GM19468 (cell line): Measurements from ENCODE around the gene FER1L5.
"Not testable (repeated sequence)": the region's sequence is repeated elsewhere in the genome, so short reads cannot be mapped to it uniquely, and the experiment has no call there.

ENCODE experiments used
- ATAC-seq: cut with Tn5 transposase; IDR thresholded peaks from one replicate; pipeline ENCODE4 v1.9.1; 2021; ENCODE audit warnings: mild to moderate bottlenecking, moderate library complexity, moderate number of reproducible peaks; ENCODE audit not compliant: unreplicated experiment; ENCODE audit errors: extremely low read depth

FER1L5 gene

DNA sequence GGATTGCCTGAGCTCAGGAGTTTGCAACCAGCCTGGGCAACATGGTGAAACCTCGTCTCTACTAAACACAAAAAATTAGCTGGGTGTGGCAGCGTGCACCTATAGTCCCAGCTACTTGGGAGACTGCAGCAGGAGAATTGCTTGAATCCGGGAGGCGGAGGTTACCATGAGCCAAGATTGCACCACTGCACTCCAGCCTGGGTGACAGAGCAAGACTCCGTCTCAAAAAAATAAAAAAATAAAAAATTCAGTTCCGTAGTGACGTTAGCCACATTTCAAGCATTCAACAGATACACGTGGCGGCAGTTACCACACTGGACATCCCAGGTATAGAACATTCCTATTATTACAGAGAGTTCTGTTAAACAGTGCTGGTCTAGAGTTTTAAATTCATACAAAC lies 8.9 kb upstream of the FER1L5 start:
- ATAC-seq: no peak

DNA sequence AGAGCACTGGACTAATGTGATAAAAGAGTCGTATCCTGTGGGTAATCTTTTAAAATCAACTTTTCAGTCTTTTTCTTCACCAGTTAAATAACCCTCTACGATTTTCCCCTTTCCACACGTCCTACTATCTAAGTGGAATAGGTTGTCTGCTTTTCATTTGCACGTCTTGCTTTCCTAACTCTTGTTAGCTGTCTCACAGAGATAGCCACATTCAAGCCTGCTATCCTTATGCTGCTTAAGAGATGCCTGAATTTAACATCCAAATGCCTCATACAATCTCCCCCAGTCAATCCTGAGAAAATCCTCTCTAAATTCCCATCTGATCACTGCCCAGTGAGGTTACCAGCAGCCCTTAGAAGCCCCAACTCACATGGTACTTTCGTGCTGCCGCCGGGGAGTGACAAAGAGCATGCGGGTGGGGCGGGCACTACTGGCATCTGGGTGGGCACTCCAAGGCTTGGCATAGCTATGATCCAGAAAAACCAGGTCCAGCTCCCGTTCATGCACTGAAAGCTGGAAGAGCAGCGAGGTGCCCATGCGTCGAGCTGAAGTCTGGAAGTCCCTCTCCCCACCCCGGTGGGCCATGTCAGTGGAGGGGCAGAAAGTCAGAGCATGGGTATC lies 5.9 kb upstream of the FER1L5 start:
- no peak for ATAC-seq

DNA sequence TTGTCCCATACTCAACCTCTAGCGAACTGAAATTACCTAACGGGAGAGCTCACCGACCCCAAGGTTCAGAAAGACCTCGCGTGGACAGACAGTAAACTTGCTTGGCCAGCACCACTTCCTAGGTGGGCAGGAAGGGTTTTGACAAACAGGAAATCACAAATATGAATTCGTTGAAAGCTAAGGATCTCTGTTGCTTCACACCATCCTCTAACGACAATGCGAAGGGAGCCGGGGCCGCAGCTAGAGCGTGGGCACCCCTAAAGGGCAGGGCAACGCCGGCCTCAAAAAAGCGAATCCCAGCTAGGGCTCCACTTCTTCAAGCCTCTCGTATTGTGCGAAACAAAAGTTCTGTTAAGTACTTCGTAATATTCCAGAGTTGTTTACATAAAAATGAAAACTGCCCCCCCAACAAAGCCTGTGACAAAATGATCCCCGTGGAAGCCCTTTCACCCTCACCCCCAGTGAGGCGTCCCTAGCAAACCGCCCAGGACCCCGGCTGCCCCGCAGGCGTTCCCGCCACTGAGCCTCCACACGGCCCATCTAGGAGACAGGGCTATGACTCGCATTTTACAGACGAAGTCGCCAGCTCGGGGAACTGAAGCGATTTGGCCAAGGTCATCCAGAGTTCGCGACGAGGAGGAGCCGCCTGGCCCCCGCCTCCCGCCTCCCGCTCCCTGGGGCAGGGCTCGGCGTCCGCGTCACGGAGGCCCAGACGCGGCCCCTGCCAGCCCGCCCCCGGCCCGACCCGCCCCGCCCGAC lies 5.0 kb upstream of the FER1L5 start:
- ATAC-seq: peak; percentile 14

DNA sequence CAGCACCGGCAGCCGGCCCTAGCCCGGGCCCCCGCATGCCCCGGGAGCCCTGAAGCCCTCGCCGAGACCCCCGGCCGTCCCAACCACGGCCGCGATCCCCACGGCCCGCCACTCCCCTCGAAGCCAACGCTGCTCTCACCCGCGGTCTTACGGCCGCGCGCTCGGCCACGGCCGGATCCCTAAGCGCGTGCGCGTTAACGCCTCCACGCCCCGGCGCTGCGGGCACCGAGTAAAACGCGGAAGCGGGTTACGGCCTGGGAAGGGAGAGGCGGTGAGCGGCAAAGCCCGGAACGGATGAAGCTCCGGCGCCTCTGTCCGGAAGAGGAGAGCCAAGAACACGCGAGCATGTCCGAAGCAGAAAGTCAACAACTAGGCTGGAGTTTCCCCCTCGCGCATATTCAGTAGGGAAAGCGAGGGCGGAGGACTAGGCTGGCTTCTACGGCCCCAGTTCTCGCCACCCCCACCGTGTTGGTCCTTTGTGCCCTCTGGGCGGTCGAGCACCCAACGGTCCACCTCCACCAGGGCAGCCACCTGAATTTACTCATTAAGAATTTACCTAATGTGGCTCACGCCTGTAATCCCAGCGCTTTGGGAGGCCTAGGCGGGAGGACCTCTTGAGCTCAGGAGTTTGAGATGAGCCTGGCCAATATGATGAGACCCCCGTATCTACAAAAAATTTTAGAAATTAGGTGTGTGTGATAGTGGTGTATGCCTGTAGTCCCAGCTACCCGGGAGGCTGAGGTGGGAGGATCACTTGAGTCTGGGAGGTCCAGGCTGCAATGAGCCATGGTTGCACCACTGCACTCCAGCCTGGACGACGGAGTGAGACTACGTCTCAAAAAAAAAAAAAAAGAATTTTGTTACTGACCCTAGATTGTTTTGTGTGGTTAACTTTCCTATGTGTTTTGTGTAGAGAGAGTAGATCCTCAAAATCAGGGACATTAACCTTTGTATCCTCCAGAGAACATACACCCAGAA lies 4.1 kb upstream of the FER1L5 start, which contains the start of gene KANSL3:
Gene KANSL3, minus strand, starts transcription at position 169 of the 978 bp plus-strand sequence. CDS start 1,177 bp downstream, outside the sequence.
- ATAC-seq: peak; percentile 89

DNA sequence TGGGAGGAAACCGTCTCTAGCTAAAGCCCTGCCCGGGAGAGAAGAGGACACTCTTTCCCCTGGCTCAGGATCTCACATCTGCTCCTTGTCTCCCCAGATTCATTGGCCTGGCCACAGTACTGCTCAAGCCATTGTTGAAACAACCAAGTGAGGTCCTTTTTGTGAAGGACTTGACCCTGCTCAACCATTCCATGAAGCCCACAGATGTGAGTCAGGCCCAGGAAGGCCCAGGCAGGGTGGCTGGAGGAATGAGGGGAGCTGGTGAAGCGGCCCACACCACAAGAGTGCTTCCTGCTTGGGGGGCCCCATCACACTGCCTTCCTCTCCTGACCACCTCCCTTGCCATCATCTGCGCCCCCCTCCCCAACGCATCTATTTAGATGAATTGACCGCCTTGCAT lies 5.1 kb downstream of the FER1L5 start:
- no peak for ATAC-seq

DNA sequence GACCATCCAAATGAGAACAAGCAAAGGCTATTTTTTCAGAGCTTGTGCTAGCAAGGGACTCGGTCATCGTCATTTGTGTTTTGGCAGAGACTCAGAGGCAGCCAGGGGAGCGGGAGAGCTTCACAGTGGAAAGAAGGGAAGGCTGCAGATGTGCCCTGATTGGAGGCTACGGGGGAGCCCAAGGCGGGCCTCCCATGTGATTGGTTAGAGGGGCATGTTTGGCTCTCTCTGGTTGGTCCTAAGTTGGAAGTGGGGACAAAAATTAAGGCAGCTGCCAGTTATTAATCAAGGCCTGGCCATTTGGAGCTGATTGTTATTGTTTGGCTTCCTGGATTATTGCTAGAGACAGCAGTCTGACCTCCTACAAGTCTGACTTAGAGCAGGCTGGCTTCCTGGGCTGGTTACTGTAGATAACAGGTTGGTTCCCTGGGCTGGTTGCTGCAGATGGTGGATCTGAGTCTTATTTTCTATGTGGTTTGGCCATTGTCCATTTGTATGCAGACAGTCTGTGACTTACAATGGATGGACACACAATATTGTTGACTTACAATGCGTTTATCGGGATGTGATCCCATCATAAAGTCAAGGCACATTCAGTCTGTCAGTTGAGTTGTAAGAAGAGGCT lies 5.9 kb downstream of the FER1L5 start:
- ATAC-seq: no peak

DNA sequence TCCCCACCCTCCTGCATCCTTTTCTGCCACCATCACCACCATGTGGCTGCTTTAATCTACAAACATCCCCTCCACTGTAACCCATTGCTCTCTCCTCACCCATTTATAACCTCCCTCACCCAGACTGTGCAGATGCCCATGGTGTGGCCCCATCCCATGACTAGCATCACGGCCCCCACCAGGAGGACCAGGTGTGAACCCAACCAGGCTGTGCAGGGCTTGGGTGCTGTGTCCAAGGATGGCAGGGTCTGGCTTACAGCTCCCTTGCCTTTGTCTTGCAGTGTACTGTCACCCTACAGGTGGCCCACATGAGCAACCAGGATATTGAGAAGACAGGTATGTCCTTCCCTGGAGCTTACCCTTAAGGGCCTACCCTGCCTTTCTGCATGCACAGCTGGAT lies 6.8 kb downstream of the FER1L5 start:
- no peak for ATAC-seq

DNA sequence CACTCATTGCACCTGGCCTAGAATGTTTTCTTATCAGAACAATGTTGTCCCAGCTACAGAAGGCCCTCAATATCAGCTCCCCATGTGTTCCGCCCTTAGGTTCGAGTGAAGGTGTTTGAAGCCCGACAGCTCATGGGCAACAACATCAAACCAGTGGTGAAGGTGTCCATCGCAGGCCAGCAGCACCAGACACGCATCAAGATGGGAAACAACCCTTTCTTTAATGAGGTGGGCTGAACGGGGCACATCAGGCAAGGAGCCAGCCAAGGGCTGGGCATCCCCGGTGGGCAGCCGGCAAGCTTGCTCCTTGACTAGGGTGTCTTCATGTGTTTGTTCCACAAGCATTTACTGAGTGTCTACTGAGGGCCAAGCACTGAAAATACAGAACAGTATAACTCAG lies 9.2 kb downstream of the FER1L5 start:
- no peak for ATAC-seq

DNA sequence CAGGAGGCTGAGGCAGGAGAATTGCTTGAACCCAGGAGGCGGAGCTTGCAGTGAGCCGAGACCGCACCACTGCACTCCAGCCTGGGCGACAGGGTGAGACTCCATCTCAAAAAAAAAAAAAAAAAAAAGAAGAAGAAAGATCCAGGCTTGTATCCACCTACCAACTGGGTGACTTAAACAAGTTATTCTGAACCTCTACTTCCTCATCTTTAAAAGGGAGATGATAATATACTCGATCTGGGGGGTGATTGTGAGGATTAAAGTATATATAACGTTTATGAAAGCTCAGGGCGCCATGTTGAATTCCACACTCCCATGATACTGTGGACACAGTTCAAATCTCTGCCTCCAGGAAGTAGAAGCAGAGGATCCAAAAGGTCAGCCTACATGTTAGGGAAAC lies 12.2 kb downstream of the FER1L5 start:
- not testable (repeated sequence) for ATAC-seq

DNA sequence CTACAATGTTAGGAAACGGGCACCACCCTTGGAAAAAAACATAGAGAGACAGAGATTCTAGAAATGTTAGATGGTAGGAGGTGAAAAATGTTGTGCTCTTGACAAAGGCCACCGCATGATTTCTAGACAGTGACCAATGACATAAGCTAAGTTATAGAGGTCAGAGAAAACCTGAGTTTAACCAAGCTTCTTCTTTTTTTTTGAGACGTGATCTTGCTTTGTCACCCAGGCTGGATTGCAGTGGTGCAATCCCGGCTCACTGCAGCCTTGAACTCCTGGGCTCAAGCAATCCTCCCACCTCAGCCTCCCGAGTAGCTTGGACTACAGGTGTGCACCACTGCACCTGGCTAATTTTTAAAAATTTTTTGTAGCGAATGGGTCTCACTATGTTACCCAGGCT lies 13.0 kb downstream of the FER1L5 start:
- no peak for ATAC-seq

DNA sequence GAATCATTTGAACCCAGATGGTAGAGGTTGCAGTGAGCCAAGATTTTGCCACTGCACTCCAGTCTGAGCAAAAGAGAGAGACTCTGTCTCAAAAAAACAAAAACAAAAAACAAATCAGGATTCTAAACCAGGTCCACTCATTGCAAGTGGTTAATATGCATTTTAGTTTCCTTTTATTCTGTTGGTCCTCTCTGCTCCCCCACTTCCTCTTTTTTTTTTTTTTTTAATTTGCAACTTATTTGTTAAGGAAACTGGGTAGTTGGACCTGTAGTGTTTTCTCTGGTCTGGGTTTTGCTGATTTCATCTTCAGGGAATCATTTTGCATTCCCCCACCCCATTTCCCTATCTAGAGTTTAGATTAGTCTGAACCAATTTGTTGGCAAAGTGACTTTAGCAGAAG lies 14.0 kb downstream of the FER1L5 start:
- ATAC-seq: no peak

DNA sequence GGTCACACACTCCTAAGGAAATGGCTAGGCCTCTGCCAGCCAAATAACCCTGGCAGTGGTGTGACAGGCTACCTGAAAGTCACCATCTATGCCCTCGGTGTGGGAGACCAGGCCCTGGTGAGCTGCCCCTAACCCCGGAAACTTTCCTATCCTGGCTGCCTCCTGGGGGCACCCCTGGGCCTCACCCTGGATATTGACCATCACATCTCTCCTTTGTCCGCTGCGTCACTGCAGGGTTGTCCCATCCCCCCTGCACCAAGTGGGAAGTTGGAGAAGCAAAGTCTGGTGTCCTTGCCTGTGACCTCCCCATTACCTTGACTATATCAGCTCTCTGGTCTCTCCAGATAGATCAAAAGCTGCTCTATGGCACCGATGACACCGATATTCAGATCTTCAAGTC lies 18.8 kb downstream of the FER1L5 start:
- ATAC-seq: no peak

DNA sequence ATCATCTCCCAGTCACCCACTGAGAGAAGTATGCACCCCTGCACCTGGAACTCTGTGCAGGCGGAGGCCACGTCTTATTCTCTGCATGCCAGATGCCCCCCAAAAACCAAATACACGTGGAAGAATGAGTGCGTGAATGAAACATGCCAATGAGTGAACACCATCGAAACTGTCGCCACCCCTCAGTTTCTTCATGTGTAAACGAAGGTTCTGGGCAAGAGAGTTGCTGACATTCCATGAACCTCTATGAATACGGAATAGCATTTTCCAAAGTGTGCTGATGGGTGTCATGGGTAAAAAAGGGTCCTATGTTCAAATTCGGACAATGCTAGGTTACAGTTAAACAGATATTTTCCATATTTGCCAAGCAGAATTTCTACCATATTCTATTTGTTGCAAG lies 19.8 kb downstream of the FER1L5 start:
- no peak for ATAC-seq

DNA sequence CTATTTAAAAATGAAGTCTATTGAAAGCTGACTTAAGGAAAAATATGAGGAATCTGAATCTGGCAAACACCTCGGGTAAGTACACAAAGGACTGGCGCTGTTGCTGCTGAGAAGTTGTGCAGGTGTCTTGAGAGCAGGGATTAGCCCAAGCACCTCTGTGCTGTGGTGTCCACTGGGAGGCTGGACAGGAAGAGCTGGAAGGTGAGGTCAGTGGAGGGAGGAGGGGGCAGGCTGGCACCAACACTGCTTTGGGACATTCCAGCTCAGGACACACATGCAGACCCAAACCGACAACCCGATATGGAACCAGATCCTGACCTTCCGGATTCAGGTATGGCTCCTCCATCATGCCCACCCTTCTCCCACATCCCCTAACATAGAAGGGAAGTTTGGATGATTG lies 20.6 kb downstream of the FER1L5 start:
- ATAC-seq: no peak

DNA sequence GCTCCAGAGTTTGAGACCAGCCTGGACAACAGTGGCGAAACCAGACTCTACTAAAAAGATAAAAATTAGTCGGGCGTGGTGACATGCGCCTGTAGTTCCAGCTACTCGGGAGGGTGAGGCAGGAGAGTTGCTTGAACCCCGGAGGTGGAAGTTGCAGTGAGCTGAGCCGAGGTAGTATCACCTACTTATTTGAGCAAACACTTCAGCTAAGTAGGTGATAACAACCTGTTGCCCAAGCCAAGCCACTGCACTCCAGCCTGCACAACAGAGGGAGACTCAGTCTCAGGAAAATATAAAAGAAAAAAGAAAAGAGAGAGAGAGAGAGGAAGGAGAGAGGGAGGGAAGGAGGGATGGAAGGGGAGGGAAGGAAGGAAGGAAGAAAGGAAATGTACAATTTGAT lies 21.3 kb downstream of the FER1L5 start:
- ATAC-seq: no peak

DNA sequence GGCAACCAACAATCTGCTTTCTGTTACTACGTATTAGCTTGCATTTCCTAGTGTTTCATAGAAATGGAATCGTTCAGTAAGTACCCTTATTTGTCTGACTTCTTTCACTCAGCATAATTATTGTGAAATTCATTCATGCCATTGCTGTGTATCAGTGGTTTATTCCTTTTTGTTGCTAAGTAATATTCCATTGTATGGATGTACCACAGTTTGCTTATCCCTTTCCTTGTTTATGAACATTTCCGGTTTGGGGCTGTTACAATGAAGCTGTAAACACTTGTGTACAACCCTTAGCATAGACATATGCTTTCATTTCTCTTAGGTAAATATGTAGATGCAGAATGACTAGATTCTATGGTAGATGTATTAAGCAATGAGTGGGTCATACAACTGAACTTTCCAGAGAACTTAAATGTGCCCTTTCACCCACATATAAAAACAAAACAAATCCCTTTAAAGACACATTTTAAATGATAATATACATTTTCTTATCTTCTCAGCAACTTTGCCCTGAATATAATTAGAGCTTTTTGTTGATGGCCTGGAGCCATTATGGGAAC lies 21.9 kb downstream of the FER1L5 start:
- no peak for ATAC-seq

DNA sequence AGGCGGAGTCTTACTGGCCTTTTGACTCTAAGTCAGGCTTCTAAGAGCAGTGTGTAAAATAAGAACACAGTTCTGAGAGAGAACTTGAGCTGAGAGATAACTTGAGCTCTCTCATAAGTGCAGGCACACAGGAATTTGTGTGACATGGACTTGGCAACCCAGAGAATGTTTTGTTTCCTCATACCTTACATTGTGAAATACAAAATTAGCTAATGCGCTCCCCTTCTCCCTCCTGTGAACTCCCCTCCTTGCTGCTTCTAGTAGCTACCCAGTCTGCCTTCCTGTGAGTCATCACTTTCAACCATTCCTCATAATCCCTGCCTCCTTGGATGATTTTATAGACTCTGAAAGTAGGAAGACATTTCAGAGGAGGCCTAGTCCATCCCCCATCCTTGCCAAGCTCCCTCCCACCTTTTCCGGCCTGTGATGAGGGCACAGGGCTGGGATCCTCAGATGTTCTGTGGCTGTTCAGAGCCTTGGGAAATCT lies 22.6 kb downstream of the FER1L5 start:
- no peak for ATAC-seq

DNA sequence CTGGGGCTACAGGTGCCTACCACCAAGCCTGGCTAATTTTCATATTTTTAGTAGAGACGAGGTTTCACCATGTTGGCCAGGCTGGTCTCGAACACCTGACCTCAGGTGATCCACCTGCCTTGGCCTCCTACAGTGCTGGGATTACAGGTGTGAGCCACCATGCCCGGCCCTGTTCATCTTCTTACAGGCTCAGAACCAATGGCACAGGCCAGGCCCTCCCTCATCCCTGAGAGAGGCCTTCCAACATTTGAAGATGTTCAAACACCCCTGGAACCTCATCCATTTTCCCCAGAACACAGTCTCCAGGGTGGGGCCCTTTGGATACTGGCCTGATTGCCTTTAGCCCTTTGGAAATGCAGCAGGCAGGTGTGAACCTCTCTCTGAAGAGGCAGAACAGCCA lies 23.2 kb downstream of the FER1L5 start:
- not testable (repeated sequence) for ATAC-seq

DNA sequence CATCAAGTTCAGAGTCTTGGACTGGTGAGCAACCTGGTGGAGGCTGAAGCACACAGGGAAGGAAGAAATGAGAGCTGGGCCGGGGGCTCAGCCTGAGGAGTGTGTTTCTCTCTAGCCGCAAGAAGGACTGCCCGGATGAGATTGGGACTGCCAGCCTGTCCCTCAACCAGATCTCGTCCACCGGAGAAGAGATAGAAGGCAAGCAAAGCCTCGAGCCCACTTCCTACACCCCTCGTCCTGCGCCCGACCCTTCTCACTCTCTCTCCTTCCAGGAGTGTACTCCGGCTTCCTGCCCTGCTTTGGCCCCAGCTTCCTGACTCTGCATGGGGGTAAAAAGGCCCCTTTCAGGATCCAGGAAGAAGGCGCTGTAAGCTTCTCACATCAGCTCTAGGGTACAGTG lies 26.2 kb downstream of the FER1L5 start:
- ATAC-seq: no peak
